Erythroblast (primary cell): ENCODE data around the gene SLC39A11.

ENCODE experiments used
- GATA1 ChIP-seq: IDR thresholded peaks from 2 replicates; pipeline ENCODE4 v1.6.1; 2011; ENCODE audit warnings: low read depth, mild to moderate bottlenecking, control low read depth, low read length, moderate library complexity
- POLR2A ChIP-seq: IDR thresholded peaks from 2 replicates; pipeline ENCODE4 v1.6.1; 2011; ENCODE audit warnings: mild to moderate bottlenecking, low read length

DNA sequence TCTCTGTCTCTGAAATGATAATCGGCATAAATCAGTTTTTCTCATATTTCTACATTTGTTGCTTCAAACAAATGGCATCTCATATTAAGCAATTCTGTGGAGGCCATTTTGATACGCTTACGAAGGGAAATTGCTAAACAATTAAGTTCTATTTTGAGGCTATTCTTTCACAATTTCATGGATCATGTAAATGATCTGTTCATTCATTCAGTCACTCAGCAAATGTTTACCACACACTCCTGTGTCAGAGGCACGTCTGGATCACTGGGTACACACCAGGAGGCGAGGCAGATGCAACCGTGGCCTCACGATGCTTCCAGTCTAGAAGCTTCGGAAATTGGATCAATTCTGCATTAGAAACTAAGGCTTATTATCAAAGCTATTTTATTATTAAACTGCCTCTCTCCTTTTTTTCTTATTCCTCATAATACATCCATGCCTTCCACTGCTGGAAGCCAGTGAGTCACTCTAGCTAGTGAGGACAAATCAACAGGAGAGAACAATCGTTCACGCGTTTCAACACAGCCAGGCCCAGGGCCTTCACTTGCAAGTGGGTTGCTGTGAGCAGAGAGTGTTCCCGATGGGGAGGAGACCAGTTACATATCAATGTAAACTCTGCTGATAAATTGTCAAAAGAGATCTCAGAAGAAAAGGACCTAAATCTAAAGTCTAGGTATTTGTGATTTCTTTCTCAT is 11.3 kb upstream of the SLC39A11 start:
- TF ChIP-seq POLR2A = no peak
- no peak for TF ChIP-seq GATA1
